Neural cell (in vitro differentiated cells): ENCODE measurements around the gene MAPK8IP2.

Experiments used
- EP300 ChIP-seq: fragments of 450-650 bp; conservative IDR thresholded peaks from 2 replicates; pipeline ENCODE4 v1.6.1; 2014; ENCODE audit warnings: antibody characterized with exemption, mild to moderate bottlenecking, moderate library complexity; ENCODE audit not compliant: poor library complexity, severe bottlenecking
- EZH2 ChIP-seq: fragments of 200-600, 300-800 bp; shearing (Covaris generic), sonication (generic); IDR thresholded peaks from 2 replicates; pipeline ENCODE4 v1.6.1; 2014; ENCODE audit warnings: antibody characterized with exemption, low read length, borderline replicate concordance, mild to moderate bottlenecking; ENCODE audit not compliant: insufficient read depth, poor library complexity, severe bottlenecking
- MXI1 ChIP-seq: fragments of 450-650 bp; conservative IDR thresholded peaks from 2 replicates; pipeline ENCODE4 v1.6.1; 2014; ENCODE audit warnings: antibody characterized with exemption, mild to moderate bottlenecking; ENCODE audit not compliant: poor library complexity, severe bottlenecking
- POLR2AphosphoS5 ChIP-seq: IDR thresholded peaks from 2 replicates; pipeline ENCODE4 v1.6.1; 2012
- RAD21 ChIP-seq: fragments of 450-650 bp; conservative IDR thresholded peaks from 2 replicates; pipeline ENCODE4 v1.6.1; 2014; ENCODE audit warnings: antibody characterized with exemption, mild to moderate bottlenecking, moderate library complexity
- TAF1 ChIP-seq: IDR thresholded peaks from 2 replicates; pipeline ENCODE4 v1.6.1; 2012; ENCODE audit warnings: low read depth
- TF ChIP-seq, protein P1 (sequence below): IDR thresholded peaks from 2 replicates; pipeline ENCODE4 v1.6.1; 2012; ENCODE audit warnings: borderline replicate concordance
- TF ChIP-seq, protein P2 (sequence below): fragments of 450-650 bp; IDR thresholded peaks from 2 replicates; pipeline ENCODE4 v1.5.1; 2014; ENCODE audit warnings: antibody characterized with exemption, mild to moderate bottlenecking, moderate library complexity; ENCODE audit not compliant: poor library complexity, severe bottlenecking

DNA sequence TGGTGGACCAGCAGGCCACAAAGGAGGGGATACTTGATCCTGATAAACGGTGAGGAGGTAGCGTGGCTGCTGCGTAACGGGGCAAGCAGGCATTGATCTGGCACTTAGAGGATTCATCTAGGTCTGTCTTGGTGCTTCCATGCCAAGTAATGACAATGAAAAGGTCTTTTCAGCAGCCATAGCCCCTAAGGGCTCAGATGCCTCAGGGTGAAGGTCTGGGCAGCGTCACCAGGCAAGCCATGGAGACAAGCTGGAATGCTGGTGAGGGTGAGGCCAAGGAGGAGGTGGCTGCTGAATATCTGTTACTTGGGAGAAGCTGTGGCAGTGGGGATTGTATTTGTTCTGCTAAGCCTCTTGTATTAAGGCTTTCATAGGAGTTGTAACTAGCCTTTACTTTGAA, 13.2 kb upstream of the MAPK8IP2 start:
- TF ChIP-seq RAD21, result no peak
- TF ChIP-seq TAF1, result no peak
- TF ChIP-seq, protein P1, sequence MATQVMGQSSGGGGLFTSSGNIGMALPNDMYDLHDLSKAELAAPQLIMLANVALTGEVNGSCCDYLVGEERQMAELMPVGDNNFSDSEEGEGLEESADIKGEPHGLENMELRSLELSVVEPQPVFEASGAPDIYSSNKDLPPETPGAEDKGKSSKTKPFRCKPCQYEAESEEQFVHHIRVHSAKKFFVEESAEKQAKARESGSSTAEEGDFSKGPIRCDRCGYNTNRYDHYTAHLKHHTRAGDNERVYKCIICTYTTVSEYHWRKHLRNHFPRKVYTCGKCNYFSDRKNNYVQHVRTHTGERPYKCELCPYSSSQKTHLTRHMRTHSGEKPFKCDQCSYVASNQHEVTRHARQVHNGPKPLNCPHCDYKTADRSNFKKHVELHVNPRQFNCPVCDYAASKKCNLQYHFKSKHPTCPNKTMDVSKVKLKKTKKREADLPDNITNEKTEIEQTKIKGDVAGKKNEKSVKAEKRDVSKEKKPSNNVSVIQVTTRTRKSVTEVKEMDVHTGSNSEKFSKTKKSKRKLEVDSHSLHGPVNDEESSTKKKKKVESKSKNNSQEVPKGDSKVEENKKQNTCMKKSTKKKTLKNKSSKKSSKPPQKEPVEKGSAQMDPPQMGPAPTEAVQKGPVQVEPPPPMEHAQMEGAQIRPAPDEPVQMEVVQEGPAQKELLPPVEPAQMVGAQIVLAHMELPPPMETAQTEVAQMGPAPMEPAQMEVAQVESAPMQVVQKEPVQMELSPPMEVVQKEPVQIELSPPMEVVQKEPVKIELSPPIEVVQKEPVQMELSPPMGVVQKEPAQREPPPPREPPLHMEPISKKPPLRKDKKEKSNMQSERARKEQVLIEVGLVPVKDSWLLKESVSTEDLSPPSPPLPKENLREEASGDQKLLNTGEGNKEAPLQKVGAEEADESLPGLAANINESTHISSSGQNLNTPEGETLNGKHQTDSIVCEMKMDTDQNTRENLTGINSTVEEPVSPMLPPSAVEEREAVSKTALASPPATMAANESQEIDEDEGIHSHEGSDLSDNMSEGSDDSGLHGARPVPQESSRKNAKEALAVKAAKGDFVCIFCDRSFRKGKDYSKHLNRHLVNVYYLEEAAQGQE, result no peak
- no peak for TF ChIP-seq EZH2
- TF ChIP-seq EP300, result no peak
- TF ChIP-seq POLR2AphosphoS5, result no peak
- TF ChIP-seq, protein P2, sequence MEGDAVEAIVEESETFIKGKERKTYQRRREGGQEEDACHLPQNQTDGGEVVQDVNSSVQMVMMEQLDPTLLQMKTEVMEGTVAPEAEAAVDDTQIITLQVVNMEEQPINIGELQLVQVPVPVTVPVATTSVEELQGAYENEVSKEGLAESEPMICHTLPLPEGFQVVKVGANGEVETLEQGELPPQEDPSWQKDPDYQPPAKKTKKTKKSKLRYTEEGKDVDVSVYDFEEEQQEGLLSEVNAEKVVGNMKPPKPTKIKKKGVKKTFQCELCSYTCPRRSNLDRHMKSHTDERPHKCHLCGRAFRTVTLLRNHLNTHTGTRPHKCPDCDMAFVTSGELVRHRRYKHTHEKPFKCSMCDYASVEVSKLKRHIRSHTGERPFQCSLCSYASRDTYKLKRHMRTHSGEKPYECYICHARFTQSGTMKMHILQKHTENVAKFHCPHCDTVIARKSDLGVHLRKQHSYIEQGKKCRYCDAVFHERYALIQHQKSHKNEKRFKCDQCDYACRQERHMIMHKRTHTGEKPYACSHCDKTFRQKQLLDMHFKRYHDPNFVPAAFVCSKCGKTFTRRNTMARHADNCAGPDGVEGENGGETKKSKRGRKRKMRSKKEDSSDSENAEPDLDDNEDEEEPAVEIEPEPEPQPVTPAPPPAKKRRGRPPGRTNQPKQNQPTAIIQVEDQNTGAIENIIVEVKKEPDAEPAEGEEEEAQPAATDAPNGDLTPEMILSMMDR, result no peak
- no peak for TF ChIP-seq MXI1
